Measurements from ENCODE around the gene SYTL3.

The SYTL3 gene

DNA sequence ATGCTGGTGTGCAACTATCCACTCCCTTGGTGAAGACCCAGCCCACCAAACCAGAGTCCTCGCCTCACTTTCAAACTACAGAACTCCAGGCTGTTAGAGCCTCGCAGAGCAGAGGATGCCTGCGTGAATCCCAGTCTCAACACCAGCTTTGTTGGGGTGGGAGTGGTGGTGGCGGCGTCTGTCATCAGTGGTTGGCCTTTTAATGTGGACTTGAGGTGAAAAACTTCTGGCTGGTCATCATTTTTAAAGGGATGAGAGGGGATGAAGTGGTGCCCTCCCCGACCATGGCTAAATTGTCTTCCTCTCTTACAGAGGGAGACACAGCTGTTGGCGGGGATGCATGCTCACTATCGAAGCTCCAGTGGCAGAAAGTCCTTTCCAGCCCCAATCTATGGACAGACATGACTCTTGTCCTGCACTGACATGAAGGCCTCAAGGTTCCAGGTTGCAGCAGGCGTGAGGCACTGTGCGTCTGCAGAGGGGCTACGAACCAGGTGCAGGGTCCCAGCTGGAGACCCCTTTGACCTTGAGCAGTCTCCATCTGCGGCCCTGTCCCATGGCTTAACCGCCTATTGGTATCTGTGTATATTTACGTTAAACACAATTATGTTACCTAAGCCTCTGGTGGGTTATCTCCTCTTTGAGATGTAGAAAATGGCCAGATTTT lies 114.5 kb downstream of the SYTL3 start:
- no peak for DNase-seq

DNA sequence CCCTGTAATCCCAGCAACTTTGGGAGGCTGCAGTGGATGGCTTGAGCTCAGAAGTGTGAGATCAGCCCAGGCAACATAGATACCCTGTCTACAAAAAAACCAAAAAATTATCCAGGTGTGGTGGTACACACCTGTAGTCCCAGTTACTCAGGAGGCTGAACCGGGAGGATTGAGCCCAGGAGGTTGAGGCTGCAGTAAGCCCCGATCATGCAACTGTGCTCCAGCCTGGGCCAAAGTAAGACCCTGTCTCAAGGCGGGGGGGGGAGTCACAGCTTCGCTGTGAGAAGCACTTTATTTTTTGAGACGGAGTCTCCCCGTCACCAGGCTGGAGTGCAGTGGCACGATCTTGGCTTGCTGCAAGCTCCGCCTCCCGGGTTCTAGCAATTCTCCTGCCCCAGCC lies 115.1 kb downstream of the SYTL3 start:
- DNase-seq: no peak

DNA sequence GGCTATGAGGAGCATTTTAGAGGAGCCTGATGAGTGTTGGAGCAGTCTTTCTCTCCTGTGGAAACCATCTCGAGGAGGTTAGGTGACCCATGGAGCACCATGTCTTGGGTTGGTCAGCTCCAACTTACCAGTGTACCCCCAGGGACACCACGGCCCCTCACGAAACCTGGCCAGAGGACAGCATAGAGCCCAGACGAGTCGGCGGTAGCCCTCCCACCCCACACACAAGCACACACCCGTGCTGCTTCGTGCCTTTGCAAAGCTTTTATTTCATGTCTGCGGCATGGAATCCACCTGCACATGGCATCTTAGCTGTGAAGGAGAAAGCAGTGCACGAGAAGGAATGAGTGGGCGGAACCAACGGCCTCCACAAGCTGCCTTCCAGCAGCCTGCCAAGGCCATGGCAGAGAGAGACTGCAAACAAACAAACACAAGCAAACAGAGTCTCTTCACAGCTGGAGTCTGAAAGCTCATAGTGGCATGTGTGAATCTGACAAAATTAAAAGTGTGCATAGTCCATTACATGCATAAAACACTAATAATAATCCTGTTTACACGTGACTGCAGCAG lies 115.7 kb downstream of the SYTL3 start:
- no peak for DNase-seq

DNA sequence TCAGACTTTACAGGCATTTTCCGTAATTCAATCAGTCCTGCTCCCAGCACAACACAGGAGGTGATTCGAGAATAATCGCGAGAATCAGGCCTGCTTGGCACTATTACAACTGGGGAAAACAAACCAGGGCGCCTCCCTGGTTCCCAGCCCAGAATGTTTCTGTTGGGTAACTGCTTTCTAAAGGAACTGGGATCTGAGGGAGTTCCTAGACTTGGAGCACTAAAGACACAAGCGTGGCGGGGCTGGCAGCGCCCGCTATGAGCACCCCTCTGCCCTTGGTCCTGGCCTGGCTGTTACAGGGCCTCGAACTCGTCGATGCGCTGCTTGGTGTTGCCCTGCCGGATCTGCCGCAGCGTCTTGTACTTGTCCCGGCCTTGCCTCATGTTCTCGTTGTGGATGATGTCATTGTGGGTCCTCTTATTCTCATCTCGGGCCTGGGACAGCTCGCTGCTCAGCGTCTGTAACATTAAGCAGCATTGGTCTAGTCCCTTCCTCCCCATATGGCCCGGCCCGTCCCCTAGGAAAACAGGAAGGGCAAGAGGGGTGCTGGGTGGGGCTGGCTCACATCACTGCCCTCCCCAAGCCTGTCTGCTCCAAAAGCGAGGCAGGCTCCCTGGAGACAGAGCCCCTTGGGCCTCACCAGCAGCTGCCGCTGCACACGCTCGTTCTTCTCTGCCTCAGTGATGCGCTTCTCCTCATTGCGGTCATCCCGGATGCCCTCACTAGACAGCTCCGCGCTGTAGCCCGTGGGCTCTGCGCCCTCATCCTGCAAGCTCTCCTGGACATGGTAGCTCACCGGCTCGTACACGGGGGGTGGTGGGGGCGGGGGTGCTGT lies 117.0 kb downstream of the SYTL3 start:
- no peak for DNase-seq

DNA sequence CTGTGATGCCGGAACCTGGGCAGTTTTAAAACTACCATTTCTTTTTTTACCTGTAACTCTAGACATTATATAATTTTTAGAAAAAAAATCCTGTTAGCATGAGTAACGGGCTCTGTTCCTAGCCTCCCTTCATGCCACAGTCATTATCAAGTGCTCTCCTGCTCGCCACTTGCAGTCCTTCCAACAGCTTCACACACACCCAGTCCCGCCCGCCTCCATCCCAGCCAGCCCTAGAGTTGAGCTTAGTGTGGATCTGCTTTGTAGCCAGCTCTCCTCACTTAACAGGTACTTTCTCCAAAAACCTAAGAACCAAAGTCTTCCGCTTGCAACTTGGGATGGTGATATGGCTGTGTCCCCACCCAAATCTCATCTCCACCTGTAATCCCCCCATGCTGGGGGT lies 117.9 kb downstream of the SYTL3 start:
- no peak for DNase-seq

DNA sequence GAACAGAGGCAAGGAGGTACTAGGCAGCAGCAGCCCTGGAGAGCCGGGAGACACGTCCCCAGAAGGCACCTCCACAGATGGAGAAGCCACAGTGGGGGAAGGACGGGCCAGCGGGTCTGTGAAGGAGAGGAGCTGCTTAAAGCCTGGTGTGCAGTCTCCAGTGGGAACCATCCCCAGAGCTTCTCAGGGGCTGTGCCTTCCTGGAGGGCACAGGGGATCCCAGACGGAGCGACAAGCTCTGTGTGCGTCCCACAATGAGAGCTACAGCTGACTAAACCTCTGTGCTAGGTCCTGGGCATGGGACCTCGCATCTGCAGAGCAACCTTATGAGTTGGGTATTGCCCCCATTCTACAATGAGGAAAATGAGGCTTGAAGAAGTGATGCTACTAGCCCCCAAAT lies 118.6 kb downstream of the SYTL3 start:
- no peak for DNase-seq

DNA sequence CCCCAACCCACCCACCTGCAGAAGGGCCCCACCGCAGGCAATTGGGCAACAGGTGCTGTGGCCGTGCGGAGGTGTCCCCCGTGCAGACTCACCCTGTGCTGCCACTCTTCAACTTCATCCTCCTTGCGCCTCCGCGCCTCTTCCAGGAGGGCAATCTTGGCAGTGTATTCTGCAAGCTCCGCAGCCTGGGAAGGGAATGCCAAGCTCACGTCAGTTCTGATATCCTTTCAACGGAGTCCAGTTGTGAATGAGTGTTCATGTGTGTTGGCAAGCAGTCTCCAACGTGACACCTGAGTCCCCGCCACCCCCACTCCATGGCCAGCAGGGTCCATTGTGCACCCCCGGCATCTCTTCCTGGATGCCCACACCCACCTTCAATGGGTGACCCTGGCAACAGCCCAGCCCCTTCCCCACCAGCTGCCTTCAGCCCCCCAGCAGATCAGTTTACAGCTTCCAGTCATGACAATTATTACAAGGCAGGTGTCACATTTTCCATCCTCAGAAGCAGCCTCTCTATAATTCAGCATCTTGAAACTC lies 119.4 kb downstream of the SYTL3 start:
- no peak for DNase-seq

DNA sequence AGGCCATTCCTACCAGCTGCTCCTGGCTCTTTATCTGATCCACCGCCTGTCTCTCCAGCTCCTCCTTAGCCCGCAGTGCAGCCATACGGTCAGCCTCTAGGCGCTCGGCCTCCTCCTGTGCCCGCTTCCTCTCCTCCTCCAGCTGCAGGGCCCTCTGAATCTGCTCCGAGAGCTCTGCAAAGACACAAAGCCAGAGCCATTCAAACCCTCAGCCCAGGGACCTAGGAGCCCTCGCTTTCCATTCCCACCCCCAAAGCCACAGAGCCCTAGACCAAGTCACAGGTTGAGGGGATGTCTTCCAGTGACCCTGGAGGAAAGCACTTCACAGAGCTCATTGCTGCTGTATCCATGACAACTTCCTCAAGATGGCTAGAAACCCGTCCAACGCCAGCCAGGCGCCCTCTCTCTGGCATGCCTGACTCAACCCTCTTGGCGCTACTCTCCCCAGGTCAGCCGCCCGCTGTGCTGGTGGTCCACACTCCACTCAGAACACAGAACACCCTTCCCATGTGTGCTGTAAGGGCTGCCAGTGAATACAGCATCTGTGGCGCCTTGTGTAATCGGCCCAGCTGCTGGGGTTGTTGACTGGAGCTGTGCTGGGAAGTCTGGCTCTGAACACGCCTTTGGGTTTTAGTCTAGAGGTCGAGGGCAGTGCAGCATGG lies 120.0 kb downstream of the SYTL3 start:
- DNase-seq: peak; percentile 68

DNA sequence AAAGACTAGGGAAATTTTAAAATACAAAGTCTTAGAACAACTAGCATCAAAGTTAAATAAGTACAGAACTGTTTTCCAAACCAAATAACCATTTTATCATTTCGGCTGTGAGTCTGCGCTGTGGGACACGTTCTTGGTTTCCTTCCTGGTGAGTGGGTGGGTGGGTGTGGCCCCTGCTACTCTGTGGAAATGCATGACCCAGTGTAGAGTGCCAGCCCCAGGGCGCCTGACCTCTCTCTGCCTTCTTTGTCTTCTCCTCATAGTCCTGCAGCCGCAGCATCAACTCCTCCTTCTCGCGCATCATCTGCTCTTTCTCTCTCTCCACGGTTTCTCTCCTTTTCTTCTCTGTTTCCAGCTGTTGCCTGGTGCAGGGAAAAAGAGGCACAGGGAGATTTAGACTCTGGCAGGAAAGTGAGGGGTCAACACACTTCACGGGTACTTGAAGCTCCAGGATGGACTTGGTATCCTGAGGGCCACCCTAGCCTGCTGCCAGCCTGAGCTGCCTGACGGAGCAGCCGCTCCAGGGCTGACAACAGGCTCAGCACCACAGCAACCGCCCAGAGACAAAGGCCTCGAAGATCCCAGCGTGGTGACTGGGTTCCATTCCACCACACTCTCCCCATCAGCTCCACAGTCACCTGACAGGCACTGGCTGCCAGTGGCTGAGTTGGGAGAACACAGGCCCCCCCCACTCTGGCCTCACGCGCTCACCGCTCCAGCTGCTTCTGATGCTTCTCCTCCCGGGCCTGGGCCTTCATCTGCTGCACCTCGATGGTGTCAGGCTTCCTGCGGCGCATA lies 120.9 kb downstream of the SYTL3 start:
- no peak for DNase-seq

DNA sequence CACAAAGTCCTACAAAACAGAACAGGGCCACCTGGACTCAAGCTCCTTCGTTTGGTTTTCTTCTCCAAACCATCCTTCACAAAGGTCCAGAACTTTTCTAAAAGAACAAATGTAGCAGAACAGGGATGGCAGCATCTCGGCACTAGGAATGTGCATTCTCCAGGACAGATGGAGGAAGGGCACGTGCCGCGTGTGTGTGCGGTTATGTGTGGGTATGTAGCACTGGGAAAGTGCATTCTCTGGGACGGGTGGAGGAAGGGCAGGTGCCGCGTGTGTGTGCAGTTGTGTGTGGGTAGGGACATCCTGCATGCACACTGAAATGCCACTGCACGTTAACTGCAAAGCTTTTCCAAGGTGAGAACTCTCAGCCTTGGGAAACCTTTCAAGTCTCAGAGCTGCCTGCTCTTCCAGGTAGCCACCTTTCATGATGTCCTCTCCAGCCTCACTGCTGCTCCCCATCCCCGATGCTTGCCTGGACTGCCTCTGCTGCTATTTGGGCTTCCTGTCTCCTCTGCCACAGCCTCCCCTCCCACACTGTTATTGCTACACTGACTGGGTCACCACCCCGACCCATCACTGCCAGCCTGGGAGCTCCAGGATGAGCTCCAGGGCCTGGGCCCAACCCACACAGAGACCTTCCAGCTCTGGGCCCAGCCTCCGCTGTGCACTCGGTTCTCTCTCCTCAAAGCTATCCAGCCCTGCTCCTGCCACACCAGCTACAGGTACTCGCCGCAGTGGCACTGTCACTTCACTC lies 121.7 kb downstream of the SYTL3 start:
- DNase-seq: no peak

DNA sequence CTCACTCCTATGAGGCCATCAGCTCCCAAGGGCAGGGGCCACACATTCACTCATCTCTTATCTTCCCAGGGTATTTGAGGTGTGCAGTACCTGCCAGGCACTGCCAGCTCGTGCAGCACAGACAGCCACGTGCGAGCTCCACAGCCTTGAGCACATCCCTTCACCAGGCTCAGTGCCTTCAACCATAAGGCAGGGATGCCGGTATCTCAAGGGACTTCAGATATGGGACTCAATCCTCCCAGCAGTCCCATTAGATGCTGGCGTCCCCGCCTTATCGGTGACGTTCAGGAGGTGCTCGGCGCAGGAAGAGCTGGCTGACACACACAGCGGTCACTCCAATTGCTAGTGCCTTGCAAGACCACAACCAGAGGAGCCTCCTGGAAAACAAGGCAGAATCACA lies 122.3 kb downstream of the SYTL3 start:
- no peak for DNase-seq

DNA sequence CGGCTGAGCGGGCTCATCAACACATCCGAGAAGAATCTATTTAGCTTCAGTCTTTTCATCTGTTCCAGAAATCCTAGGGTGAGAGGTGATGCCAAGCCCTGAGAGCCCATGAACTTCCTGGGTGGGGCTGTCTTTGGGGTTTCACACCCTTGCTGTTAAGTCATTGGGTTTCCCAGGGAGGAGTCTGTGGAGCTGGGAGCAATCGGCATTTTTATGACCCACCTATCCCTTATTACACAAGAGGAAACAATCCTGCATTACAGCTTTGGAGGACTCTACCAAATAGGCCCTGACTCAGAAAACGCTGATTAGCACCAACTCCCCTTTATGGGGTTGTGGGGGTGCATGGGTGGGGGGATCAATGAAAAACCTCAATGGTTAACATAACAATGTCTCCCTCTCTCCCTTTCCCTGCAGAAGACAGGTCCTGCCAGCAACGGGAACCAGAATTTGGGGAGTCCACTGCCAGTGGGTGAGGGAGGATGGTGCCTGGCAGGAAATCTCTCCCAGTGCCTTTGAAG lies 123.1 kb downstream of the SYTL3 start:
- DNase-seq: no peak

DNA sequence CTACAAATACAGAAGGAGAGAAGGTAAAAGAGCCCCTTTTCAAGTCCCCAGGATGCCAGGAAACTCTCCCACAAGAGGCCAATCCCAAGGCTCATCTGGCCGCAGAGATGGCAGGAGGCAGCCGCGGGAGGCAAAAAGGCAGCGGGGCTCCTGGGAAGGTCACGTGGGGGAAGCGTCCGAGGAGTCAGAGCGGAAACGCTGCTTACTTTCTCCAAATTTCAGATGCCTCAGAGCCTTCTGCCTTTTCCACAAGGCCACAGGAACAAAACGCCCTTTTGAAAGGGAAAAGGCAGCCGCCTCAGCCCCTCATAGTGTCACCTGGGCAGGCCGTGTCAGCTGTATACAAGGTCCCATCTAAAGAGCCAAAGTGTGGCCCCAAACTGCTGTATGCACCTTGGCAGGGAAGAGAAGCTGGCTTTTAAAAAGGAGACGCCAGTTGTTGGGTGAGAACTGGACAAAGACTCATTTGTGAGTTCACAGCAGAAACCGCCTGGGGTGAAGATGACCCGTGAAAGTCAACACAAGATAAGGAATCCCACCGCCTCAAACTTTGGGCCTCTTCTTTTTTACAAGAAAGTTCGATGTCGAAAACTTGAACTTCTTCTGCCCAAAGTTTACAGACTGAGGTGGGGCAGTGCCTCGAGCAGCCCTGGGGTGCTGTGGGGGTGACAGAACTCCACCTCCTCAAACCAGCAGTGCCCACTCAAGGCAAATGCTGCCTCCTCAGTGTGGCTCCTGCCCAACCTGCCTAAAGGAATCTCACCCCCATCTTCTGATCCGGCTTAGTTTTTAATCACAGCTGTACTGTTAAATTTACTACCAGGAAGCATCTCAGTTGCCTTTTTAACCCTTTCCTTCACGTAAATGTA lies 124.0 kb downstream of the SYTL3 start:
- no peak for DNase-seq

DNA sequence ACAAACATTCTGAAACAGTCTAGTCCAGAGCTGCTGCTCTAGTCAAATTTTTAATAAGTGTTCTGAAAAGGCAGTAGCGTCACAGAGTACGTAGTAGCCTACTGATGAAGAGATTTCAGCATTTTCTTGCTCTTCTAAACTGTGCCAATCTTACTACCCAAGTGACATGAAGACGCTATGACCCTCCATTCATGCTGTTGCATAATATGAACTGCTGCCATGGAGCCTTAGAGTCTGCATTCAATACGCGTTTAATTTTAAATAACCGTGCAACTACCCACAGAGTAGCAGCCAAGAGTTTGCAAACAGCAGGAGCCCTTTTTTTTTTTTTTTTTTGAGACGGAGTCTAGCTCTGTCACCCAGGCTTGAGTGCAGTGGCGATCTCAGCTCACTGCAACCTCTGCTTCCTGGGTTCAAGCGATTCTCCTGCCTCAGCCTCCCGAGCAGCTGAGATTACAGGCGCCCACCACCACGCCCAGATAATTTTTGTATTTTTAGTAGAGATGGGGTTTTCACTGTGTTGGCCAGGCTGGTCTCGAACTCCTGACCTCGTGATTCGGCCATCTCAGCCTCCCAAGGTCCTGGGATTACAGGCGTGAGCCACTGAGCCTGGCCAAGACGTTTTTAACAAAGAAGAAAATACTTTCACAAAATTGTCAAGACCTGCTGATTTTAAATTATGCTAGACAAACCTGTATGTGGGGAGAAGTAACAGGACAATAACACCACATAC lies 125.0 kb downstream of the SYTL3 start:
- no peak for DNase-seq

DNA sequence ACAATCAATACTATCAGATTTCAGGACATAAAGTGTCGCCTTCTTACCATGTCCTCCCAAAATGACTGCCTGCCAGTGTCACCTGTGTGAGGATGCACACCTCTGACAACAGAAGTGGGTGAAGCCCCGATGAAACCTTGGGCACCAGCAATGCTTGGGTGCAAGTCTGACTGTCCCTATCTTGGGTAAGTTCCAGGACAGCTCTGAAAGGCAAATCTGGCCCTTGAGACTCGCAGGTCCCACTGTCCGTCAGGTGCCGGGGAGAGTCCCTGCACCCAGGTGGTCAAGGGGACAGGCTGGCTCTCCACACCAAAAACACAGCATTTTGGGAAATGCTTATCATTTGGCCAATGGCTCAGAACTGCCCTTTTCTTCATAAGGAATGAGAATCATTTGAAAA lies 126.0 kb downstream of the SYTL3 start:
- DNase-seq: no peak

DNA sequence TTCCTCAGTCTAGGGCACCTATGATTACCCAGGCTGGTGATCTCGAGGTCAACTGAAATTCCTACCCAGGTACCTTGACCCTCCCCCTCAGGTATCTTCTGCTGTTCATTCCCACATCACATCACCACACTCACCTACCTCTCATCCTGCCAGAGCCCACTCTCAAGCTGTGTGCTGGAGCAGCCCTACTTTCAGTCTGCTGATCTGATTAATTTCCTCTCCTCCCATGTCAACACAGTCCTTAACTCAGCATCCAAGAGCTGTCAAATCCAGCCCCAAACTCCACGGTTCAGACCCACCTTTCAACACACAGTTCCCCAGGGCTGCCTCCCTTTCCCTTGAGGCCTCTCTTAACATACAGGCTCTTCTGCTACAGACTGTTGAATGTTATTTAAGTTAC lies 126.9 kb downstream of the SYTL3 start:
- DNase-seq: no peak

DNA sequence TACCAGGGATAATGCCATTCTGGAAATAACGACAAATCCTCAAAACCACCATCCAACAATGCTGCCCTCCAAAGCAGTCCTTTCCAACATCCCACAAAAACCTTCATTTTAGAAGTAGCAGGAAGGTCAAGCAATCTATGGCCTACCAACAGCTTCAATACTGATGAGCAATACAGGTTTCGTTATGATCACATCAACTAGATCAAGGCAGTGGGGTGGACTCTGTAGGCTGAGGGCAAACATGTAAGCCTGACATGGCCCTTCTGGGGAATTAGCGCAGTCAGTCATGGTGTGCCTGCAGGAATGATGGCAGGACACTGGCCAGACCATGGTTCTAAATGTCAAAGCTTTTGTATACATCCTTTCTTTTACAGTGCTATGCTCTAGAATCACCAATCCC lies 127.7 kb downstream of the SYTL3 start:
- no peak for DNase-seq

DNA sequence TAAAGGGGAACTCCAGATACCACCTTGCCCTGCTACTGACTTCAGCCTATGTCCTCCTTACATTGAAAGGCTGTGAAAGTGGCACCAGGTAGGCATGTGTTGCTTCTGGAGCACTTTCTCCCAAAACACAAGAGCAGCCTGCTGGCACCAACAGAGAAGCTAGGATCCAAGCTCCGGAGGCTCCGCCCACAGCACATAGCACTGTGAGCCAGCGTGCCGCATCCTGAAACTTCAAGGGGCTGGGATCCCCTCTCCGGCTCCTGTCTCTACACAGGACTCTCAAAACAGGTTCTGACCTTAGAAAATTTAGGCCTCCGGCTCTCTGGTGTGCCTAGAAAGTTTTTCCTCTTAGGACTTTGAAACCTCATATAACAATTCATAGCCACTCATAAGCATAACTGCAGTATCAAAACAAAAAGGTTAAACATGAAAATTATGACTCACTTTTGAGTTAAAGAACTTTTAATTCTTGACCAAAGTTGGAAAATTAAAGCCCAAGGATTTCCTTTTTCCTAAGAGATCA lies 128.2 kb downstream of the SYTL3 start:
- DNase-seq: no peak

DNA sequence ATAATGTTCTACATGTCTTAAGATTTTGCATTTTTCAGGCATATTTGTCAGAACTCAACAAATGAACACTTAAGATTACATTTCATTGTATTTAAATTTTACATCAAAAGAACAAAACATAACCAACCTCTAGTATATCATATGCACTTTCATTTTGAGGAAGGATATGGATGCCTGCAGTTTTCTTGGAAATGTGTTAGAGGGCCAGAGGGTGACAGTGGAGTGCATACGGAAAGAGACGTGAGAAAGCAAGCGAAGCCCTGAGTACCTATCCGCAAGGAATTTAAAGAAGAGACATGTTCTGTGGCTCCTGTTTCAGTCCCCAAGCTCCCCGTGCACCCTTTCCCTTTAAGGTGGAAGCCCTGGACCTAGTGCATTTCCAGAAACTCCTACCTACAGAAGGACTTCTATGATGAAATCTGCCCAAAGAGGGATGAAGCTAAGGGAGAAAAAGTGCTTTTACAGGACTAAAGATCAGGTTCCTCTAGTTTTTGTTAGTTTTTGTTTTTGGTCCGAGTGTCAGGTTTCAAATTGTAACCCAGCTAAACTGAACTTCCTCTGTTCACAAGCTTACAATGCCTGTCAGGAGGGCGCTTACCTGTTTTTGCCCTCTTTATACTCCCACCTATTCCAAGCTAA lies 130.5 kb downstream of the SYTL3 start:
- DNase-seq: peak; percentile 2

All from femur (tissue), 1 donor.